ENCODE data around the gene LRRC74B.

DNA sequence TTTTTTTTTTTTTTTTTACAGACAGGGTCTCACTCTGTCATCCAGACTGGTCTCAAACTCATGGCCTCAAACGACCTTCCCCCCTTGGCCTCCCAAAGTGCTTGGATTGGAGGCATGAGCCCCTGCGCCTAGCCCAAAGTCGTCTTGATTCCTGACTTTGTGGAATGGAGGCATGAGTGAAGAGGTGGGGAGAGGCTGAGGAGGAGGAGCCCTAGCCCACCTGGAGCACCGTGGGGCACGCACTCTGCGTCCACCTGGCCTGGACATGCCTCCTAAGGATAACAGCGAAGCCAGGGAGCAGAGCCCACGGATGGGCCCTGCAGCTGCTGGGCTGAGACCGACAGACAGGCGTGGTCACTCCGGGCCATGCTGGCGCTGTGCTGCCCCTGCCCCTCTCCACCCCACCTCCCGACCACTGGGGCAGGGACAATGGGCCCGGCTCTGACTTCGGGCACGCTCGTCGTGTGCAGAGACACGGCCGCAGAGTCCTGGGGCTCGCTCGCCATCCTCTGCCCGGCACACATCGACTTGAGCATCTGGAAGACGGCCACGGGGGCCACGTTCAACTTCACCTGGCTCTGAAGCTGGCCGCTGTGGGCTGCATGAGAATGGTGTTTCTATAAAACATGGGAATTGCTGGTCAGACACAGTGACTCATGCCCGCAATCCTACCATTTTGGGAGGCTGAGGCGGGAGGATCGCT lies 34.8 kb downstream of the LRRC74B start:
- TF ChIP-seq, protein P1, sequence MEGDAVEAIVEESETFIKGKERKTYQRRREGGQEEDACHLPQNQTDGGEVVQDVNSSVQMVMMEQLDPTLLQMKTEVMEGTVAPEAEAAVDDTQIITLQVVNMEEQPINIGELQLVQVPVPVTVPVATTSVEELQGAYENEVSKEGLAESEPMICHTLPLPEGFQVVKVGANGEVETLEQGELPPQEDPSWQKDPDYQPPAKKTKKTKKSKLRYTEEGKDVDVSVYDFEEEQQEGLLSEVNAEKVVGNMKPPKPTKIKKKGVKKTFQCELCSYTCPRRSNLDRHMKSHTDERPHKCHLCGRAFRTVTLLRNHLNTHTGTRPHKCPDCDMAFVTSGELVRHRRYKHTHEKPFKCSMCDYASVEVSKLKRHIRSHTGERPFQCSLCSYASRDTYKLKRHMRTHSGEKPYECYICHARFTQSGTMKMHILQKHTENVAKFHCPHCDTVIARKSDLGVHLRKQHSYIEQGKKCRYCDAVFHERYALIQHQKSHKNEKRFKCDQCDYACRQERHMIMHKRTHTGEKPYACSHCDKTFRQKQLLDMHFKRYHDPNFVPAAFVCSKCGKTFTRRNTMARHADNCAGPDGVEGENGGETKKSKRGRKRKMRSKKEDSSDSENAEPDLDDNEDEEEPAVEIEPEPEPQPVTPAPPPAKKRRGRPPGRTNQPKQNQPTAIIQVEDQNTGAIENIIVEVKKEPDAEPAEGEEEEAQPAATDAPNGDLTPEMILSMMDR (IDR thresholded peaks at IDR 0.05) = no peak
- TF ChIP-seq POLR2A (IDR thresholded peaks at IDR 0.05; ENCODE audit: low read depth) (no peak), EP300 (IDR thresholded peaks at IDR 0.05) (no peak), POLR2AphosphoS5 (IDR thresholded peaks at IDR 0.05) (no peak)
